Measurements from ENCODE around the gene MARCO. TPM values are rescaled to one million over a fixed set of nuclear protein-coding genes. Genes with fewer than 3 reads are reported as not detected.

MARCO gene
- total and polyA plus RNA-seq, 10 of the 15 experiments (the other 5 are each of a cell fraction or from before 2014, with no cell fraction given) = 0.13 to 0.67 (median 0.32) TPM; not detected in 5

- Histone ChIP-seq H4K20me1 (ENCODE audit: control insufficient read depth, insufficient read depth) (no peaks in the 10 kb centered on the region), H3K79me2 (ENCODE audit: control insufficient read depth, insufficient read depth, low read length) (no peaks in the 10 kb centered on the region), H2AFZ (ENCODE audit: control insufficient read depth, low read depth, low read length) (no peak overlapping the region), H3K27me3 (replicated peaks in 1 of 2; ENCODE audit: control insufficient read depth in 2 of 2, insufficient read depth in 2 of 2, low read length in 1 of 2) (peaks cover 8 to 11% of the 10 kb centered on the region in 2 experiments), H3K36me3 (ENCODE audit: control insufficient read depth in 2 of 2, insufficient read depth in 2 of 2, low read length in 1 of 2) (no peaks in the 10 kb centered on the region), H3K9ac (ENCODE audit: control insufficient read depth, insufficient read depth, low read length) (no peak overlapping the region), H3K27ac (ENCODE audit: control insufficient read depth, insufficient read depth) (no peak overlapping the region), H3K4me3 (no peak overlapping the region), H3K9me3 (replicated peaks; ENCODE audit: control insufficient read depth, insufficient read depth, low read length) (no peaks in the 10 kb centered on the region), H3K4me1 (ENCODE audit: control insufficient read depth, insufficient read depth, low read length) (no peaks in the 10 kb centered on the region), H3K4me2 (ENCODE audit: control insufficient read depth, insufficient read depth) (no peak overlapping the region)
- no TSS peak for BruUV-seq (replicated peaks)
- intact Hi-C loops (cut with micrococcal nuclease; ENCODE audit: unreplicated experiment) = loop anchor here (10.0 kb wide), 1 partner anchor 126 kb away; no protein-coding TSS in a partner anchor
- FAIRE-seq (no peak), ATAC-seq (no peak), DNase-seq (ENCODE audit: low read depth, low spot score) (no peak)
- 43% methylated on average over 9 of the region's 9 CpGs for WGBS (ENCODE audit: insufficient coverage, insufficient replicate concordance, low lambda C conversion rate, missing lambda C conversion rate)
- SMC1A ChIA-PET (ENCODE audit: uncharacterized antibody, unreplicated experiment) = no interaction called here
- CTCF ChIA-PET = interaction anchor here (1.5 kb wide), 1 partner anchor 129 kb away, joined by 5 read pairs; no protein-coding TSS in a partner anchor
- in situ Hi-C loops (cut with MboI) = no loop called here
- TF ChIP-seq HDAC2 (IDR thresholded peaks at IDR 0.05) = no peak
- no peak for TF ChIP-seq HDGF (IDR thresholded peaks at IDR 0.05)
- TF ChIP-seq CUX1 (IDR thresholded peaks at IDR 0.05; ENCODE audit: insufficient replicate concordance, low read depth, low read length) = no peak
- TF ChIP-seq STAT3 (IDR thresholded peaks at IDR 0.05; ENCODE audit: low read depth, low read length) = no peak
- TF ChIP-seq SKIL (IDR thresholded peaks at IDR 0.05; ENCODE audit: low read depth, poor library complexity, severe bottlenecking) = no peak
- no peak for TF ChIP-seq MYB (IDR thresholded peaks at IDR 0.05; ENCODE audit: borderline replicate concordance, low read depth, low read length)
- no peak for TF ChIP-seq SMC3 (IDR thresholded peaks at IDR 0.05; ENCODE audit: borderline replicate concordance, low read length)
- TF ChIP-seq MYC (IDR thresholded peaks at IDR 0.05; ENCODE audit: insufficient read depth, insufficient read length, insufficient replicate concordance, low read length, severe bottlenecking) = no peak
- no peak for TF ChIP-seq BHLHE40 (IDR thresholded peaks at IDR 0.05; ENCODE audit: borderline replicate concordance in 1 of 2, low read depth in 2 of 2, low read length in 1 of 2)
- TF ChIP-seq, protein P1, sequence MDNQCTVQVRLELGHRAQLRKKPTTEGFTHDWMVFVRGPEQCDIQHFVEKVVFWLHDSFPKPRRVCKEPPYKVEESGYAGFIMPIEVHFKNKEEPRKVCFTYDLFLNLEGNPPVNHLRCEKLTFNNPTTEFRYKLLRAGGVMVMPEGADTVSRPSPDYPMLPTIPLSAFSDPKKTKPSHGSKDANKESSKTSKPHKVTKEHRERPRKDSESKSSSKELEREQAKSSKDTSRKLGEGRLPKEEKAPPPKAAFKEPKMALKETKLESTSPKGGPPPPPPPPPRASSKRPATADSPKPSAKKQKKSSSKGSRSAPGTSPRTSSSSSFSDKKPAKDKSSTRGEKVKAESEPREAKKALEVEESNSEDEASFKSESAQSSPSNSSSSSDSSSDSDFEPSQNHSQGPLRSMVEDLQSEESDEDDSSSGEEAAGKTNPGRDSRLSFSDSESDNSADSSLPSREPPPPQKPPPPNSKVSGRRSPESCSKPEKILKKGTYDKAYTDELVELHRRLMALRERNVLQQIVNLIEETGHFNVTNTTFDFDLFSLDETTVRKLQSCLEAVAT (IDR thresholded peaks at IDR 0.05) = no peak
- no peak for TF ChIP-seq ATF3 (IDR thresholded peaks at IDR 0.05; ENCODE audit: borderline replicate concordance, extremely low read depth, low read depth, low read length)
- TF ChIP-seq MTA2 (IDR thresholded peaks at IDR 0.05; ENCODE audit: low read depth) = no peak
- TF ChIP-seq HDAC6 (IDR thresholded peaks at IDR 0.05; ENCODE audit: unreplicated experiment) = no peak
- TF ChIP-seq, protein P2, sequence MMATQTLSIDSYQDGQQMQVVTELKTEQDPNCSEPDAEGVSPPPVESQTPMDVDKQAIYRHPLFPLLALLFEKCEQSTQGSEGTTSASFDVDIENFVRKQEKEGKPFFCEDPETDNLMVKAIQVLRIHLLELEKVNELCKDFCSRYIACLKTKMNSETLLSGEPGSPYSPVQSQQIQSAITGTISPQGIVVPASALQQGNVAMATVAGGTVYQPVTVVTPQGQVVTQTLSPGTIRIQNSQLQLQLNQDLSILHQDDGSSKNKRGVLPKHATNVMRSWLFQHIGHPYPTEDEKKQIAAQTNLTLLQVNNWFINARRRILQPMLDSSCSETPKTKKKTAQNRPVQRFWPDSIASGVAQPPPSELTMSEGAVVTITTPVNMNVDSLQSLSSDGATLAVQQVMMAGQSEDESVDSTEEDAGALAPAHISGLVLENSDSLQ (IDR thresholded peaks at IDR 0.05) = no peak
- POLR2A ChIA-PET = no interaction called here
- RAD21 ChIA-PET (ENCODE audit: unreplicated experiment) = no interaction called here
Observed at GRCh38 chr2:119010336-119010735, 68.3 kb downstream of the MARCO start.
